GM19395 (cell line): ENCODE results near the gene CALM3.

Experiments used
- ATAC-seq: cut with Tn5 transposase; IDR thresholded peaks from one replicate; pipeline ENCODE4 v1.9.1; 2021; ENCODE audit warnings: mild to moderate bottlenecking, moderate library complexity; ENCODE audit not compliant: unreplicated experiment

CALM3 gene

GRCh38 chr19:46634656-46635218, 33.6 kb downstream of the CALM3 start:
- no peak for ATAC-seq

GRCh38 chr19:46635920-46636761, 35.0 kb downstream of the CALM3 start, which contains the start of gene GNG8:
TSS of gene GNG8 (minus strand) at chr19:46636202. CDS start at chr19:46634682, 1,520 bp downstream.
- no peak for ATAC-seq

- no peak for ATAC-seq
Observed at GRCh38 chr19:46637224-46637623, 36.1 kb downstream of the CALM3 start.

- ATAC-seq = no peak
Observed at GRCh38 chr19:46639358-46640182, 38.4 kb downstream of the CALM3 start.

GRCh38 chr19:46640656-46641055, 39.5 kb downstream of the CALM3 start:
- ATAC-seq = no peak

GRCh38 chr19:46644720-46645119, 43.6 kb downstream of the CALM3 start:
- ATAC-seq = no peak

GRCh38 chr19:46646402-46646801, 45.3 kb downstream of the CALM3 start:
- no peak for ATAC-seq

GRCh38 chr19:46648060-46648960, 47.2 kb downstream of the CALM3 start:
- ATAC-seq = no peak

- no peak for ATAC-seq
Observed at GRCh38 chr19:46648961-46649960, 48.1 kb downstream of the CALM3 start.

GRCh38 chr19:46650445-46650844, 49.3 kb downstream of the CALM3 start:
- no peak for ATAC-seq

- no peak for ATAC-seq
Observed at GRCh38 chr19:46654621-46655152, 53.6 kb downstream of the CALM3 start.

- ATAC-seq = no peak
Observed at GRCh38 chr19:46656541-46656940, 55.4 kb downstream of the CALM3 start.

- no peak for ATAC-seq
Observed at GRCh38 chr19:46659151-46660007, 58.2 kb downstream of the CALM3 start.

- no peak for ATAC-seq
Observed at GRCh38 chr19:46660008-46660517, 58.9 kb downstream of the CALM3 start.
